ENCODE results near the gene SLC7A1.

GRCh38 chr13:29548722-29549121, 46.8 kb downstream of the SLC7A1 start:
- no peak for TF ChIP-seq ZNF18 (CRISPR knock-in tag; IDR thresholded peaks at IDR 0.05; ENCODE audit: insufficient replicate concordance)
- no peak for TF ChIP-seq KMT2A (CRISPR knock-in tag; IDR thresholded peaks at IDR 0.05)
- no peak for TF ChIP-seq RAD21 (CRISPR knock-in tag; IDR thresholded peaks at IDR 0.05)
- TF ChIP-seq, protein P1, sequence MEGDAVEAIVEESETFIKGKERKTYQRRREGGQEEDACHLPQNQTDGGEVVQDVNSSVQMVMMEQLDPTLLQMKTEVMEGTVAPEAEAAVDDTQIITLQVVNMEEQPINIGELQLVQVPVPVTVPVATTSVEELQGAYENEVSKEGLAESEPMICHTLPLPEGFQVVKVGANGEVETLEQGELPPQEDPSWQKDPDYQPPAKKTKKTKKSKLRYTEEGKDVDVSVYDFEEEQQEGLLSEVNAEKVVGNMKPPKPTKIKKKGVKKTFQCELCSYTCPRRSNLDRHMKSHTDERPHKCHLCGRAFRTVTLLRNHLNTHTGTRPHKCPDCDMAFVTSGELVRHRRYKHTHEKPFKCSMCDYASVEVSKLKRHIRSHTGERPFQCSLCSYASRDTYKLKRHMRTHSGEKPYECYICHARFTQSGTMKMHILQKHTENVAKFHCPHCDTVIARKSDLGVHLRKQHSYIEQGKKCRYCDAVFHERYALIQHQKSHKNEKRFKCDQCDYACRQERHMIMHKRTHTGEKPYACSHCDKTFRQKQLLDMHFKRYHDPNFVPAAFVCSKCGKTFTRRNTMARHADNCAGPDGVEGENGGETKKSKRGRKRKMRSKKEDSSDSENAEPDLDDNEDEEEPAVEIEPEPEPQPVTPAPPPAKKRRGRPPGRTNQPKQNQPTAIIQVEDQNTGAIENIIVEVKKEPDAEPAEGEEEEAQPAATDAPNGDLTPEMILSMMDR (CRISPR knock-in tag; IDR thresholded peaks at IDR 0.05) = no peak
- TF ChIP-seq NR1H2 (CRISPR knock-in tag; IDR thresholded peaks at IDR 0.05; ENCODE audit: borderline replicate concordance, low read depth) = no peak
- TF ChIP-seq U2AF2 (IDR thresholded peaks at IDR 0.05; ENCODE audit: low read depth, low read length) = no peak
- TF ChIP-seq NFIC (IDR thresholded peaks at IDR 0.05; ENCODE audit: low read length) = no peak
- TF ChIP-seq CEBPG (CRISPR knock-in tag; IDR thresholded peaks at IDR 0.05) = no peak
